GM12878 (cell line): ENCODE data around the gene CCNY. TPM values are rescaled to one million over a fixed set of nuclear protein-coding genes. Genes with fewer than 3 reads are reported as not detected.

Source experiments
- ATAC-seq: fragments of 200-7000 bp; cut with Tn5 transposase; 3 replicates; pipeline ENCODE4 v1.9.1; 2020; ENCODE audit warnings: mild to moderate bottlenecking, moderate library complexity
- BruUV-seq: library from RNA; stranded (reverse); fragments of 400-500 nt; replicated peaks from 2 replicates; lab custom pipeline; 2021; lab: Mats Ljungman, UMichigan
- CTCF ChIA-PET: fragments of 300-600 bp; sonication (Branson Sonifier 250); formaldehyde crosslinking; extraction: SDS; loops from one replicate; lab custom pipeline; 2021; ENCODE audit warnings: inconsistent platforms; lab: Yijun Ruan, JAX
- POLR2A ChIA-PET: fragments of 350-600 bp; formaldehyde crosslinking; extraction: SDS; loops from one replicate; lab custom pipeline; 2021; ENCODE audit warnings: inconsistent platforms; lab: Charles Lee
- RAD21 ChIA-PET: fragments of 300-600 bp; sonication (Branson Sonifier 250); formaldehyde crosslinking; loops from one replicate; lab custom pipeline; 2023; ENCODE audit warnings: antibody characterized with exemption; ENCODE audit not compliant: unreplicated experiment; lab: Charles Lee
- SMC1A ChIA-PET: fragments of 300-600 bp; sonication (Branson Sonifier 250); formaldehyde crosslinking; loops from one replicate; lab custom pipeline; 2023; ENCODE audit not compliant: unreplicated experiment, uncharacterized antibody; lab: Charles Lee
- DNase-seq: peaks from one replicate; pipeline ENCODE4 v3.0.0-alpha.2; 2011; ENCODE audit warnings: low read depth, low spot score
- FAIRE-seq: peaks from 3 replicates; lab custom pipeline; 2011; peaks lifted over from hg19 to GRCh38; lab: Jason Lieb, UNC
- H2AFZ ChIP-seq: 2 replicates; pipeline ENCODE4 v1.6.0; 2011; ENCODE audit warnings: low read depth, low read length, control low read depth; ENCODE audit not compliant: control insufficient read depth
- H3K27ac ChIP-seq: 2 replicates; pipeline ENCODE4 v1.5.1; 2011; ENCODE audit warnings: control low read depth; ENCODE audit not compliant: control insufficient read depth, insufficient read depth
- H3K27me3 ChIP-seq, 2 experiments: replicated peaks in 1 of 2; 2 replicates each; pipeline versions ENCODE4 v1.6.0 to v1.6.1; 2011; ENCODE audit warnings: low read length in 1 of 2; ENCODE audit not compliant: control insufficient read depth in 2 of 2, insufficient read depth in 2 of 2
- H3K36me3 ChIP-seq, 2 experiments: 2 replicates each; pipeline ENCODE4 v1.5.1; 2011; ENCODE audit warnings: low read length in 1 of 2; ENCODE audit not compliant: control insufficient read depth in 2 of 2, insufficient read depth in 2 of 2
- H3K4me1 ChIP-seq: 2 replicates; pipeline ENCODE4 v1.6.1; 2011; ENCODE audit warnings: mild to moderate bottlenecking, low read length, moderate library complexity, mixed read lengths; ENCODE audit not compliant: control insufficient read depth, insufficient read depth
- H3K4me2 ChIP-seq: 2 replicates; pipeline ENCODE4 v1.6.0; 2011; ENCODE audit warnings: control low read depth; ENCODE audit not compliant: control insufficient read depth, insufficient read depth
- H3K4me3 ChIP-seq: fragments of 200-600 bp; sonication (generic); 2 replicates; pipeline ENCODE4 v1.5.1; 2016
- H3K79me2 ChIP-seq: 2 replicates; pipeline ENCODE4 v1.6.0; 2011; ENCODE audit warnings: low read length; ENCODE audit not compliant: control insufficient read depth, insufficient read depth
- H3K9ac ChIP-seq: 2 replicates; pipeline ENCODE4 v1.8.0; 2011; ENCODE audit warnings: low read length, control low read depth, mixed read lengths; ENCODE audit not compliant: control insufficient read depth, insufficient read depth
- H3K9me3 ChIP-seq: replicated peaks from 3 replicates; pipeline ENCODE4 v1.5.1; 2011; ENCODE audit warnings: mild to moderate bottlenecking, low read length; ENCODE audit not compliant: control insufficient read depth, insufficient read depth
- H4K20me1 ChIP-seq: 2 replicates; pipeline ENCODE4 v1.6.0; 2011; ENCODE audit not compliant: control insufficient read depth, insufficient read depth
- EZH2 ChIP-seq: IDR thresholded peaks from 2 replicates; pipeline ENCODE4 v1.6.1; 2012; ENCODE audit warnings: low read depth, mild to moderate bottlenecking, control low read depth, inconsistent platforms, low read length, borderline replicate concordance; ENCODE audit not compliant: control insufficient read depth
- HDAC6 ChIP-seq: fragments of 200-600 bp; sonication (generic); IDR thresholded peaks from one replicate; pipeline ENCODE4 v1.8.0; 2017; ENCODE audit warnings: antibody characterized with exemption; ENCODE audit not compliant: unreplicated experiment
- JUND ChIP-seq: IDR thresholded peaks from 2 replicates; pipeline ENCODE4 v1.6.1; 2012; ENCODE audit warnings: low read depth, mild to moderate bottlenecking, low read length, improper control_type of control experiment, moderate library complexity
- LARP7 ChIP-seq: fragments of 450-650 bp; IDR thresholded peaks from 2 replicates; pipeline ENCODE4 v1.6.1; 2017; ENCODE audit warnings: mild to moderate bottlenecking
- MXI1 ChIP-seq: fragments of 150-350 bp; IDR thresholded peaks from 2 replicates; pipeline ENCODE4 v1.6.1; 2011; ENCODE audit warnings: low read depth, mild to moderate bottlenecking, inconsistent platforms, low read length, improper control_type of control experiment
- MYC ChIP-seq: IDR thresholded peaks from 2 replicates; pipeline ENCODE4 v1.6.1; 2011; ENCODE audit warnings: mild to moderate bottlenecking, low read length, moderate library complexity, inconsistent platforms; ENCODE audit not compliant: insufficient read depth, insufficient replicate concordance, insufficient read length, severe bottlenecking
- RELA ChIP-seq: fragments of 450-650 bp; IDR thresholded peaks from 2 replicates; pipeline ENCODE4 v1.8.0; 2014; ENCODE audit warnings: borderline replicate concordance; ENCODE audit not compliant: partially characterized antibody
- SIX5 ChIP-seq: IDR thresholded peaks from 2 replicates; pipeline ENCODE4 v1.6.1; 2011; ENCODE audit warnings: mild to moderate bottlenecking, low read depth, low read length, moderate library complexity; ENCODE audit not compliant: severe bottlenecking
- ZNF207 ChIP-seq: fragments of 450-650 bp; IDR thresholded peaks from 2 replicates; pipeline ENCODE4 v1.6.1; 2014; ENCODE audit warnings: antibody characterized with exemption, mild to moderate bottlenecking, borderline replicate concordance
- WGBS: methylation state at CpG from one replicate; pipeline ENCODE4 v1.1.6; 2016; ENCODE audit warnings: low lambda C conversion rate; ENCODE audit not compliant: insufficient replicate concordance, insufficient coverage; ENCODE audit errors: missing lambda C conversion rate; 5-methylcytosine and 5-hydroxymethylcytosine counted together
- in situ Hi-C: fragments of 300-500 bp; cut with MboI; formaldehyde crosslinking; loops from 9 replicates; pipeline ENCODE4 v1.14.3; 2018; ENCODE audit warnings: mixed read lengths
- intact Hi-C: fragments of 100-400 bp; cut with micrococcal nuclease; formaldehyde crosslinking; loops from one replicate; pipeline ENCODE4 v1.14.2; 2022; ENCODE audit not compliant: unreplicated experiment
- polyA plus RNA-seq, 11 experiments: library from polyadenylated mRNA; depleted of rRNA in 4 of 11; unstranded in 6 of 11; stranded (reverse) in 5 of 11; fragments of >200 nt; fragmentation: Nextera tagmentation in 4 of 11; fragmentation: Illumina TruSeq in 1 of 11; extraction: Ambion mirVana in 4 of 11; extraction: Trizol in 1 of 11; gene quantifications; 1 replicate in 1 of 11; 2 replicates in 10 of 11; pipeline versions ENCODE4 v1.2.1 to v1.2.3, GENCODE V29; 2011 to 2016; ENCODE audit warnings: inconsistent platforms in 2 of 11, missing spikeins in 2 of 11, low read depth in 1 of 11
- total RNA-seq, 4 experiments: library from RNA; depleted of rRNA in 3 of 4; stranded (reverse); fragments of >200 nt in 3 of 4; fragmentation: Illumina TruSeq in 1 of 4; extraction: Trizol in 1 of 4; gene quantifications; 2 replicates each; pipeline versions ENCODE4 v1.2.1 to v1.2.3, GENCODE V29; 2013 to 2021
- TF ChIP-seq, protein P1 (sequence below), 3 experiments: IDR thresholded peaks in 2 of 3; conservative IDR thresholded peaks in 1 of 3; 2 replicates each; pipeline ENCODE4 v1.5.1; 2011; ENCODE audit warnings: low read depth in 3 of 3, low read length in 3 of 3, mild to moderate bottlenecking in 3 of 3, control low read depth in 2 of 3, moderate library complexity in 2 of 3, inconsistent platforms in 1 of 3, mixed read lengths in 1 of 3; ENCODE audit not compliant: control insufficient read depth in 2 of 3, insufficient read depth in 1 of 3; ENCODE audit errors: extremely low read depth in 1 of 3

The CCNY gene
- total and polyA plus RNA-seq, 10 of the 15 experiments (the other 5 are each of a cell fraction or from before 2014, with no cell fraction given) = 3.6 to 50.0 (median 26.1) TPM

DNA sequence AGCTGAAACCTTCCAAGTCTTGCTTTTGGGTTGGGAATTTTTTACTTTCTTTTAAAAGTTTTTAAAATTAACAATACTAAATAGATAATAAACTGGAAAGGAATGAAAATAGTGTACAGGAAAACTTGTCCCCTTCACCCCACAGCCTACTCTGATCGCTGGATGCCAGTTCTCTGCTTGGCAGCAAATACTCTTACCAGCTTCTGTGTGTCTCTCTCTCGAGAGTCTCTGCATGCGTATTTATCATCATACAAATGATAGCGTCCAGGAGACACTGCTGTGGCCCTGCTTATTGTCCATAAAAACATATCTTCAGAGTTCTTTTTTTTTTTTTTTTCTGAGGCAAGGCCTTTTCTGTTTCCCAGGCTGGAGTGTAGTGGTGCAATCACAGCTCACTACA, 101.5 kb downstream of the CCNY start:
- Histone ChIP-seq H2AFZ (no peak overlapping the region), H3K9me3 (peaks cover 13% of the 10 kb centered on the region; the same call in 2 of the 3 replicates), H3K27me3 (no peaks in the 10 kb centered on the region), H3K4me3 (no peak overlapping the region), H3K27ac (no peak overlapping the region), H3K79me2 (no peaks in the 10 kb centered on the region; the same call in 1 of the 2 replicates), H3K4me1 (peaks cover 4% of the 10 kb centered on the region), H4K20me1 (no peaks in the 10 kb centered on the region), H3K4me2 (no peak overlapping the region), H3K9ac (no peak overlapping the region), H3K36me3 (no peaks in the 10 kb centered on the region)
- DNase-seq = no peak
- TF ChIP-seq HDAC6 = no peak
- no peak for TF ChIP-seq RELA
- no peak for TF ChIP-seq JUND
- TF ChIP-seq MXI1 = no peak
- TF ChIP-seq ZNF207 = no peak
- TF ChIP-seq LARP7 = no peak
- TF ChIP-seq SIX5 = no peak
- TF ChIP-seq, protein P1, sequence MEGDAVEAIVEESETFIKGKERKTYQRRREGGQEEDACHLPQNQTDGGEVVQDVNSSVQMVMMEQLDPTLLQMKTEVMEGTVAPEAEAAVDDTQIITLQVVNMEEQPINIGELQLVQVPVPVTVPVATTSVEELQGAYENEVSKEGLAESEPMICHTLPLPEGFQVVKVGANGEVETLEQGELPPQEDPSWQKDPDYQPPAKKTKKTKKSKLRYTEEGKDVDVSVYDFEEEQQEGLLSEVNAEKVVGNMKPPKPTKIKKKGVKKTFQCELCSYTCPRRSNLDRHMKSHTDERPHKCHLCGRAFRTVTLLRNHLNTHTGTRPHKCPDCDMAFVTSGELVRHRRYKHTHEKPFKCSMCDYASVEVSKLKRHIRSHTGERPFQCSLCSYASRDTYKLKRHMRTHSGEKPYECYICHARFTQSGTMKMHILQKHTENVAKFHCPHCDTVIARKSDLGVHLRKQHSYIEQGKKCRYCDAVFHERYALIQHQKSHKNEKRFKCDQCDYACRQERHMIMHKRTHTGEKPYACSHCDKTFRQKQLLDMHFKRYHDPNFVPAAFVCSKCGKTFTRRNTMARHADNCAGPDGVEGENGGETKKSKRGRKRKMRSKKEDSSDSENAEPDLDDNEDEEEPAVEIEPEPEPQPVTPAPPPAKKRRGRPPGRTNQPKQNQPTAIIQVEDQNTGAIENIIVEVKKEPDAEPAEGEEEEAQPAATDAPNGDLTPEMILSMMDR (IDR thresholded peaks at IDR 0.05 in 2 of 3, conservative IDR thresholded peaks at IDR 0.05 in 1 of 3; ENCODE audit: control insufficient read depth in 2 of 3, extremely low read depth in 1 of 3, insufficient read depth in 1 of 3, low read depth in 3 of 3, low read length in 3 of 3) = no peak
- no peak for TF ChIP-seq MYC
- no peak for TF ChIP-seq EZH2
- in situ Hi-C loops = no loop called here
- intact Hi-C loops = no loop called here
- ChIA-PET RAD21 (no interaction called here), SMC1A (interaction anchor here (0.6 kb wide), 1 partner anchor 217 kb away, joined by 3 read pairs; no protein-coding TSS in a partner anchor), CTCF (no interaction called here), POLR2A (no interaction called here)
- BruUV-seq = no TSS peak
- FAIRE-seq = no peak
- ATAC-seq = no peak
- 92% methylated on average over 4 of the region's 4 CpGs for WGBS
